K562 (cell line): ENCODE measurements around the gene OOSP3. TPM values are rescaled to one million over a fixed set of nuclear protein-coding genes. Genes with fewer than 3 reads are reported as not detected.

Experiments used
- C11orf30 ChIP-seq: fragments of 450-650 bp; IDR thresholded peaks from 2 replicates; pipeline ENCODE4 v1.6.1; 2016; ENCODE audit warnings: low read depth, mild to moderate bottlenecking
- CGGBP1 ChIP-seq: fragments of 250-450 bp; sonication (Bioruptor Pico); IDR thresholded peaks from 2 replicates; pipeline ENCODE4 v1.9.0; 2021; ENCODE audit warnings: mild to moderate bottlenecking
- GABPB1 ChIP-seq: sonication (generic); formaldehyde crosslinking; IDR thresholded peaks from 2 replicates; pipeline ENCODE4 v1.8.0; 2022; ENCODE audit warnings: mild to moderate bottlenecking, missing genetic modification reagents
- GATA2 ChIP-seq: sonication (generic); formaldehyde crosslinking; IDR thresholded peaks from 2 replicates; pipeline ENCODE4 v1.4.0; 2020; ENCODE audit warnings: mild to moderate bottlenecking, missing genetic modification reagents
- HSF4 ChIP-seq: fragments of 250-450 bp; sonication (Bioruptor Pico); IDR thresholded peaks from 2 replicates; pipeline ENCODE4 v2.1.2; 2022; ENCODE audit warnings: mild to moderate bottlenecking, moderate library complexity, borderline replicate concordance
- MCM2 ChIP-seq: fragments of 450-650 bp; IDR thresholded peaks from 2 replicates; pipeline ENCODE4 v1.6.1; 2017; ENCODE audit warnings: low read depth, mild to moderate bottlenecking
- MCM5 ChIP-seq: fragments of 450-650 bp; IDR thresholded peaks from 2 replicates; pipeline ENCODE4 v1.6.1; 2016; ENCODE audit warnings: low read depth
- NCOA1 ChIP-seq: fragments of 450-650 bp; IDR thresholded peaks from 2 replicates; pipeline ENCODE4 v1.6.1; 2016; ENCODE audit warnings: low read depth
- NEUROD1 ChIP-seq: fragments of 150-350 bp; IDR thresholded peaks from 2 replicates; pipeline ENCODE4 v1.6.1; 2014; ENCODE audit warnings: borderline replicate concordance, low read length, low read depth; ENCODE audit not compliant: partially characterized antibody
- NR2C1 ChIP-seq, 2 experiments: fragments of 450-650 bp; IDR thresholded peaks; 2 replicates each; pipeline ENCODE4 v1.6.1; 2017; ENCODE audit warnings: mild to moderate bottlenecking in 2 of 2, antibody characterized with exemption in 1 of 2, inconsistent platforms in 1 of 2, missing compliant biosample characterization in 1 of 2, missing genetic modification characterization in 1 of 2
- POLR2AphosphoS5 ChIP-seq: IDR thresholded peaks from 2 replicates; pipeline ENCODE4 v1.6.1; 2011; ENCODE audit warnings: mild to moderate bottlenecking, low read depth, low read length, moderate library complexity; ENCODE audit not compliant: control insufficient read depth, insufficient read depth
- POLR2H ChIP-seq: IDR thresholded peaks from 2 replicates; pipeline ENCODE4 v1.6.1; 2016; ENCODE audit warnings: missing genetic modification characterization, low read depth, mild to moderate bottlenecking, control low read depth, missing compliant biosample characterization, moderate library complexity
- RBM15 ChIP-seq: fragments of 200-400 bp; formaldehyde crosslinking; IDR thresholded peaks from 2 replicates; pipeline ENCODE4 v1.6.1; 2018; ENCODE audit warnings: mild to moderate bottlenecking, low read length, moderate library complexity; ENCODE audit not compliant: insufficient read depth
- RBM34 ChIP-seq: fragments of 200-400 bp; formaldehyde crosslinking; IDR thresholded peaks from 2 replicates; pipeline ENCODE4 v1.6.1; 2018; ENCODE audit warnings: low read length, borderline replicate concordance; ENCODE audit not compliant: insufficient read depth
- SPI1 ChIP-seq: IDR thresholded peaks from 2 replicates; pipeline ENCODE4 v1.6.1; 2011; ENCODE audit warnings: low read depth, low read length, control low read depth, borderline replicate concordance
- SRF ChIP-seq, 2 experiments: fragments of 250-450, 450-650 bp in 1 of 2; sonication (Bioruptor Pico) in 1 of 2; sonication (generic) in 1 of 2; formaldehyde crosslinking; IDR thresholded peaks; 2 replicates each; pipeline versions ENCODE4 v1.5.0 to v1.5.1; 2020 to 2022; ENCODE audit warnings: mild to moderate bottlenecking in 1 of 2, missing genetic modification reagents in 1 of 2
- ZHX1 ChIP-seq: fragments of 150-350 bp; conservative IDR thresholded peaks from 2 replicates; pipeline ENCODE4 v1.6.1; 2014; ENCODE audit warnings: low read length
- ZNF609 ChIP-seq: sonication (generic); formaldehyde crosslinking; IDR thresholded peaks from 2 replicates; pipeline ENCODE4 v1.8.1; 2023; ENCODE audit warnings: missing genetic modification reagents, mild to moderate bottlenecking, borderline replicate concordance
- ZNF785 ChIP-seq: fragments of 250-450 bp; sonication (Bioruptor Pico); IDR thresholded peaks from 2 replicates; pipeline ENCODE4 v1.4.0; 2020; ENCODE audit warnings: mild to moderate bottlenecking
- ZSCAN29 ChIP-seq: fragments of 450-650 bp; IDR thresholded peaks from 2 replicates; pipeline ENCODE4 v1.6.1; 2017
- polyA plus RNA-seq, 8 experiments: library from polyadenylated mRNA; depleted of rRNA in 4 of 8; stranded (reverse) in 5 of 8; unstranded in 3 of 8; fragments of >200 nt; fragmentation: Nextera tagmentation in 2 of 8; fragmentation: Illumina TruSeq in 1 of 8; extraction: Ambion mirVana in 2 of 8; extraction: Trizol in 1 of 8; gene quantifications; 2 replicates each; pipeline versions ENCODE4 v1.2.1 to v1.2.3, GENCODE V29; 2011 to 2014; ENCODE audit warnings: inconsistent platforms in 1 of 8, missing spikeins in 1 of 8
- total RNA-seq, 7 experiments: library from RNA; depleted of rRNA in 6 of 7; stranded (reverse); fragments of >200 nt in 6 of 7; fragmentation: Illumina TruSeq in 2 of 7; extraction: Trizol in 2 of 7; gene quantifications; 2 replicates each; pipeline versions ENCODE4 v1.2.1 to v1.2.3, GENCODE V29; 2011 to 2021; ENCODE audit warnings: low replicate concordance in 1 of 7
- TF ChIP-seq, protein P1 (sequence below): sonication (generic); formaldehyde crosslinking; IDR thresholded peaks from 2 replicates; pipeline ENCODE4 v1.8.1; 2022; ENCODE audit warnings: missing genetic modification reagents

OOSP3 gene
- total and polyA plus RNA-seq, 9 of the 15 experiments (the other 6 are each of a cell fraction or from before 2014, with no cell fraction given) = 0.09 to 0.32 (median 0.15) TPM; not detected in 6

DNA sequence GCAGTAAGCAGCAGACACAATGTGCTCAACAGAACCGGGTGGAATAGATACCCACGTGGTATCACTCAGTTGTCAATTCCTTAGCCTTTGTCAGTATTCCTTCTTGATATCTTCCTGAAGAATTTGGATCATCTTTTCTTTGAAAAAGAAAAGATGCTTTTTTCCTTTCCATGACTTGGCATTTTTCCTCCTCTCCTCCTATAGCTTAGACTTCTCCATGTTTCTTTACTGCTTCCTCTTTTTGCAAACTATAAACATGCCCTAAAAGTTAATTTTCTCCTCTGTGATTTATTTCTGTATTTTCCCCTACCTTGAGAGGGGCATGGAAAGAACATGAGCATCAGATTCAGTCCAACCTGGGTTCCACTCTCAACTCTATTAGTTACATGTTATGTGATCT lies 45.0 kb upstream of the OOSP3 start (continued):
- TF ChIP-seq ZNF609 (CRISPR knock-in tag) (no peak), MCM2 (no peak), NR2C1 (IDR thresholded peaks at IDR 0.05) (no peak), NR2C1 (tag; IDR thresholded peaks at IDR 0.05) (no peak), CGGBP1 (CRISPR knock-in tag) (no peak), GATA2 (no peak), GABPB1 (CRISPR knock-in tag) (no peak), NEUROD1 (no peak), POLR2AphosphoS5 (no peak), ZNF785 (CRISPR knock-in tag) (no peak), C11orf30 (peak; percentile 80), MCM5 (no peak), RBM15 (no peak), ZSCAN29 (no peak), SRF (CRISPR knock-in tag; IDR thresholded peaks at IDR 0.05) (no peak), SPI1 (peak; percentile 21; the same call in 1 of the 2 replicates), HSF4 (CRISPR knock-in tag) (no peak), NCOA1 (no peak), ZHX1 (no peak), RBM34 (no peak), POLR2H (tag) (no peak)
- TF ChIP-seq, protein P1, sequence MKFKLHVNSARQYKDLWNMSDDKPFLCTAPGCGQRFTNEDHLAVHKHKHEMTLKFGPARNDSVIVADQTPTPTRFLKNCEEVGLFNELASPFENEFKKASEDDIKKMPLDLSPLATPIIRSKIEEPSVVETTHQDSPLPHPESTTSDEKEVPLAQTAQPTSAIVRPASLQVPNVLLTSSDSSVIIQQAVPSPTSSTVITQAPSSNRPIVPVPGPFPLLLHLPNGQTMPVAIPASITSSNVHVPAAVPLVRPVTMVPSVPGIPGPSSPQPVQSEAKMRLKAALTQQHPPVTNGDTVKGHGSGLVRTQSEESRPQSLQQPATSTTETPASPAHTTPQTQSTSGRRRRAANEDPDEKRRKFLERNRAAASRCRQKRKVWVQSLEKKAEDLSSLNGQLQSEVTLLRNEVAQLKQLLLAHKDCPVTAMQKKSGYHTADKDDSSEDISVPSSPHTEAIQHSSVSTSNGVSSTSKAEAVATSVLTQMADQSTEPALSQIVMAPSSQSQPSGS (CRISPR knock-in tag) = no peak
